ENCODE data around the gene APBA1.

GRCh38 chr9:69605406-69605805 lies 66.8 kb downstream of the APBA1 start:
- TF ChIP-seq EZH2phosphoT487 (conservative IDR thresholded peaks at IDR 0.05; ENCODE audit: low read length) (no peak), CTCF (IDR thresholded peaks at IDR 0.05; ENCODE audit: insufficient read depth, low read length, poor library complexity, severe bottlenecking) (no peak)

All from SU-DHL-6 (cell line).